Astrocyte (in vitro differentiated cells and primary cell): ENCODE results near the gene TPRG1. TPM values are rescaled to one million over a fixed set of nuclear protein-coding genes. Genes with fewer than 3 reads are reported as not detected.

Experiments used
- DNase-seq: peaks from one replicate; pipeline ENCODE4 v3.0.0-alpha.2; 2010; ENCODE audit warnings: low read depth
- FAIRE-seq: peaks from 2 replicates; lab custom pipeline; 2011; peaks lifted over from hg19 to GRCh38; lab: Jason Lieb, UNC
- H2AFZ ChIP-seq: 2 replicates; pipeline ENCODE4 v1.6.0; 2012; ENCODE audit warnings: low read depth, low read length, inconsistent platforms
- H3K27ac ChIP-seq: 2 replicates; pipeline ENCODE4 v1.5.1; 2011; ENCODE audit warnings: low read depth, low read length, inconsistent platforms
- H3K27me3 ChIP-seq: 2 replicates; pipeline ENCODE4 v1.6.0; 2011; ENCODE audit warnings: low read length, inconsistent platforms; ENCODE audit not compliant: insufficient read depth
- H3K36me3 ChIP-seq: 2 replicates; pipeline ENCODE4 v1.5.1; 2011; ENCODE audit warnings: low read length, inconsistent platforms; ENCODE audit not compliant: insufficient read depth
- H3K4me1 ChIP-seq: 2 replicates; pipeline ENCODE4 v1.5.1; 2011; ENCODE audit warnings: low read length, inconsistent platforms; ENCODE audit not compliant: insufficient read depth
- H3K4me2 ChIP-seq: 2 replicates; pipeline ENCODE4 v1.6.0; 2012; ENCODE audit warnings: low read length, inconsistent platforms
- H3K4me3 ChIP-seq: 2 replicates; pipeline ENCODE4 v1.5.1; 2011; ENCODE audit warnings: low read depth, mild to moderate bottlenecking, low read length, inconsistent platforms; ENCODE audit not compliant: insufficient read depth
- H3K79me2 ChIP-seq: 2 replicates; pipeline ENCODE4 v1.6.0; 2012; ENCODE audit warnings: mild to moderate bottlenecking, low read length, inconsistent platforms; ENCODE audit not compliant: insufficient read depth
- H3K9ac ChIP-seq: 2 replicates; pipeline ENCODE4 v1.6.0; 2012; ENCODE audit warnings: mild to moderate bottlenecking, low read length, inconsistent platforms
- H3K9me3 ChIP-seq: 2 replicates; pipeline ENCODE4 v1.5.1; 2012; ENCODE audit warnings: low read depth, mild to moderate bottlenecking, low read length, inconsistent platforms; ENCODE audit not compliant: insufficient read depth
- H4K20me1 ChIP-seq: 2 replicates; pipeline ENCODE4 v1.6.0; 2012; ENCODE audit warnings: low read length, inconsistent platforms; ENCODE audit not compliant: insufficient read depth
- H3K27ac Mint-ChIP-seq: one replicate; pipeline ENCODE4 v1.8.0; 2021; ENCODE audit warnings: mild to moderate bottlenecking, mixed read lengths; ENCODE audit not compliant: unreplicated experiment
- H3K27me3 Mint-ChIP-seq: one replicate; pipeline ENCODE4 v1.8.0; 2021; ENCODE audit warnings: low read depth, mixed read lengths; ENCODE audit not compliant: unreplicated experiment
- H3K36me3 Mint-ChIP-seq: one replicate; pipeline ENCODE4 v1.8.0; 2021; ENCODE audit warnings: low read depth, mixed read lengths; ENCODE audit not compliant: unreplicated experiment
- H3K4me1 Mint-ChIP-seq: one replicate; pipeline ENCODE4 v1.8.0; 2021; ENCODE audit warnings: low read depth, mixed read lengths; ENCODE audit not compliant: unreplicated experiment
- H3K4me3 Mint-ChIP-seq: one replicate; pipeline ENCODE4 v1.8.0; 2021; ENCODE audit warnings: mild to moderate bottlenecking, moderate library complexity, mixed read lengths; ENCODE audit not compliant: unreplicated experiment
- H3K9me3 Mint-ChIP-seq: one replicate; pipeline ENCODE4 v1.8.0; 2021; ENCODE audit warnings: mild to moderate bottlenecking, mixed read lengths; ENCODE audit not compliant: unreplicated experiment
- CTCF ChIP-seq: IDR thresholded peaks from 2 replicates; pipeline ENCODE4 v1.5.1; 2011; ENCODE audit warnings: low read depth, mild to moderate bottlenecking, inconsistent platforms, low read length, moderate library complexity; ENCODE audit not compliant: insufficient read depth
- EZH2 ChIP-seq: IDR thresholded peaks from 2 replicates; pipeline ENCODE4 v1.6.1; 2012; ENCODE audit warnings: mild to moderate bottlenecking, low read length, inconsistent platforms; ENCODE audit not compliant: insufficient read depth
- total RNA-seq: library from RNA; stranded (reverse); gene quantifications from 2 replicates; pipeline ENCODE4 v1.2.1, GENCODE V29; 2021

The TPRG1 gene
- total RNA-seq, 1 donor from 2014 or later = 1.1 TPM

GRCh38 chr3:189239616-189240015, 67.8 kb downstream of the TPRG1 start:
- H3K4me3 ChIP-seq = no peak overlapping the region
- H3K9ac ChIP-seq = no peak overlapping the region
- H3K9me3 ChIP-seq = no peaks in the 10 kb centered on the region
- no peak overlapping the region for H3K27ac ChIP-seq
- Mint-ChIP-seq H3K4me3 (no peak overlapping the region), H3K4me1 (peaks cover 16% of the 10 kb centered on the region), H3K9me3 (peaks cover 2% of the 10 kb centered on the region), H3K27ac (no peak overlapping the region), H3K27me3 (no peaks in the 10 kb centered on the region), H3K36me3 (no peaks in the 10 kb centered on the region)
- TF ChIP-seq CTCF = no peak
- no peak for TF ChIP-seq EZH2
- no peak overlapping the region for H3K4me2 ChIP-seq
- FAIRE-seq = no peak
- no peaks in the 10 kb centered on the region for H3K79me2 ChIP-seq
- H4K20me1 ChIP-seq = no peaks in the 10 kb centered on the region
- no peak for DNase-seq
- no peaks in the 10 kb centered on the region for H3K36me3 ChIP-seq
- H3K27me3 ChIP-seq = no peaks in the 10 kb centered on the region
- no peak overlapping the region for H2AFZ ChIP-seq
- H3K4me1 ChIP-seq = no peaks in the 10 kb centered on the region

- H3K36me3 Mint-ChIP-seq = no peaks in the 10 kb centered on the region
- DNase-seq (no peak), FAIRE-seq (no peak)
- H3K27ac Mint-ChIP-seq = no peak overlapping the region
- Histone ChIP-seq H3K4me2 (no peak overlapping the region), H3K9ac (no peak overlapping the region), H3K27ac (no peak overlapping the region), H3K4me1 (no peaks in the 10 kb centered on the region), H3K79me2 (no peaks in the 10 kb centered on the region), H3K9me3 (no peaks in the 10 kb centered on the region), H4K20me1 (no peaks in the 10 kb centered on the region), H3K4me3 (no peak overlapping the region), H3K36me3 (no peaks in the 10 kb centered on the region), H3K27me3 (no peaks in the 10 kb centered on the region), H2AFZ (no peak overlapping the region)
- H3K4me1 Mint-ChIP-seq = no peaks in the 10 kb centered on the region
- no peak overlapping the region for H3K4me3 Mint-ChIP-seq
- H3K9me3 Mint-ChIP-seq = peaks cover 2% of the 10 kb centered on the region
- H3K27me3 Mint-ChIP-seq = no peaks in the 10 kb centered on the region
- no peak for TF ChIP-seq EZH2
- TF ChIP-seq CTCF = no peak
These were observed 78.2 kb downstream of the TPRG1 start for GRCh38 chr3:189249987-189250386.

DNA sequence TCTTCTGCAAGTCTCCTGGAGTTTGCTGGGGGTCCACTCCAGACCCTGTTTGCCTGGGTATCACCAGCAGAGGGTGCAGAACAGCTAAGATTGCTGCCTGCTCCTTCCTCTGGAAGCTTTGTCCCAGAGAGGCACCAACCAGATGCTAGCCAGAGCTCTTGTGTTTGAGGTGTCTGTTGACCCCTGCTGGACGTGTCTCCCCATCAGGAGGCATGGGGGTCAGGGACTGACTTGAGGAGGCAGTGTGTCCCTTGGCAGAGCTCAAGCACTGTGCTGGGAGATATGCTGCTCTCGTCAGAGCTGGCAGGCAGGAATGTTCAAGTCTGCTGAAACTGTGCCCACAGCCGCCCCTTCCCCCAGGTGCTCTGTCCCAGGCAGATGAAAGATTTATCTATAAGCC, 86.5 kb downstream of the TPRG1 start:
- no peak overlapping the region for H3K27ac Mint-ChIP-seq
- no peaks in the 10 kb centered on the region for H3K79me2 ChIP-seq

More for the DNA sequence above, 86.5 kb downstream of the TPRG1 start:
- Histone ChIP-seq H3K4me3 (no peak overlapping the region), H4K20me1 (no peaks in the 10 kb centered on the region), H3K36me3 (no peaks in the 10 kb centered on the region), H3K4me1 (no peaks in the 10 kb centered on the region), H2AFZ (no peak overlapping the region), H3K4me2 (no peak overlapping the region), H3K9ac (no peak overlapping the region), H3K27ac (no peak overlapping the region), H3K27me3 (no peaks in the 10 kb centered on the region), H3K9me3 (no peaks in the 10 kb centered on the region)
- FAIRE-seq (no peak), DNase-seq (no peak)
- Mint-ChIP-seq H3K4me3 (no peak overlapping the region), H3K4me1 (no peaks in the 10 kb centered on the region), H3K9me3 (peaks cover 4% of the 10 kb centered on the region), H3K36me3 (peaks cover 3% of the 10 kb centered on the region), H3K27me3 (peaks cover 3% of the 10 kb centered on the region)
- no peak for TF ChIP-seq EZH2
- no peak for TF ChIP-seq CTCF
